Astrocyte (in vitro differentiated cells and primary cell): ENCODE measurements around the gene ZNF609.

ENCODE experiments used
- EZH2 ChIP-seq: IDR thresholded peaks from 2 replicates; pipeline ENCODE4 v1.6.1; 2012; ENCODE audit warnings: mild to moderate bottlenecking, low read length, inconsistent platforms; ENCODE audit not compliant: insufficient read depth
- TF ChIP-seq, protein P1 (sequence below): IDR thresholded peaks from 2 replicates; pipeline ENCODE4 v1.5.1; 2011; ENCODE audit warnings: low read depth, mild to moderate bottlenecking, inconsistent platforms, low read length, moderate library complexity; ENCODE audit not compliant: insufficient read depth

DNA sequence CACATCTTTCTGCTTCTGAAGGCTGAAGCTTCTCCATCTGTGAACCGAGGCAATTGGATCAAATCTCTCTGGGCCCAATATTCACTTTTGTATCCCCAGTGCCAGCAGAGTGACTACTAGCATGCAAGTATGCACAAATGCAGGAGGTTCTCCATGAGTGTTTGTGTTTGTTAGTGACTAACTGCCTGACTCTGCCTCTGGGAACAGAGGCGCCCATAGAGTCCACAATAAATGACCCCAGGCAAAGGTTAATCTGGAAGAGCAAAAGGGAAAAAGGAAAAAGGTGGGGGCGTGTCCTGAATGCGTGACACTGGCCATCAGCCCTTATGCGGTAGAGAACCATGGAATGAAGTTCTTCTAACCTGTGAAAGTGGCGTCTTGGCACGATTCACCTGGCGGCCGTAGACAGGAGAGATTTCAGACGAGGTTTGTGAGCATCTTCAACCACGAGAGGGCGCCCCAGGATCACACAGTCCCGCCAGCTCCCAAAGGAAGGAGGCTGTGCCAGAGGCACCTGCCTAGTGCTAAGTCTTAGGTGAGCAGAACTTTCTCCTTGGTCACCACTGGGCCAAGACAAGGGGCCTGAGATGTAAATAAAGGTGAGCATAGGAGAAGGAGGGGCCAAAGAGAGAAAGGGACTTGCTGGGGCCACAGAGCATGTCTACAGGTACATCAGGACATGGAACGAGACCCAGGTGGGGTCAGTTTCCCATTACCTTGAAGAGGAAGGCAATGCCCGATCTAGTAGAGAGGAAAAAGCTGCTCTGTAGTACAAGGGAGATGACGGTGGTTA lies 270.8 kb downstream of the ZNF609 start:
- TF ChIP-seq, protein P1, sequence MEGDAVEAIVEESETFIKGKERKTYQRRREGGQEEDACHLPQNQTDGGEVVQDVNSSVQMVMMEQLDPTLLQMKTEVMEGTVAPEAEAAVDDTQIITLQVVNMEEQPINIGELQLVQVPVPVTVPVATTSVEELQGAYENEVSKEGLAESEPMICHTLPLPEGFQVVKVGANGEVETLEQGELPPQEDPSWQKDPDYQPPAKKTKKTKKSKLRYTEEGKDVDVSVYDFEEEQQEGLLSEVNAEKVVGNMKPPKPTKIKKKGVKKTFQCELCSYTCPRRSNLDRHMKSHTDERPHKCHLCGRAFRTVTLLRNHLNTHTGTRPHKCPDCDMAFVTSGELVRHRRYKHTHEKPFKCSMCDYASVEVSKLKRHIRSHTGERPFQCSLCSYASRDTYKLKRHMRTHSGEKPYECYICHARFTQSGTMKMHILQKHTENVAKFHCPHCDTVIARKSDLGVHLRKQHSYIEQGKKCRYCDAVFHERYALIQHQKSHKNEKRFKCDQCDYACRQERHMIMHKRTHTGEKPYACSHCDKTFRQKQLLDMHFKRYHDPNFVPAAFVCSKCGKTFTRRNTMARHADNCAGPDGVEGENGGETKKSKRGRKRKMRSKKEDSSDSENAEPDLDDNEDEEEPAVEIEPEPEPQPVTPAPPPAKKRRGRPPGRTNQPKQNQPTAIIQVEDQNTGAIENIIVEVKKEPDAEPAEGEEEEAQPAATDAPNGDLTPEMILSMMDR: peak; percentile 83
- no peak for TF ChIP-seq EZH2
